Measurements from ENCODE around the gene MUCL3.
"Not testable (repeated sequence)": the region's sequence is repeated elsewhere in the genome, so short reads cannot be mapped to it uniquely, and the experiment has no call there.

Gene MUCL3, protein sequence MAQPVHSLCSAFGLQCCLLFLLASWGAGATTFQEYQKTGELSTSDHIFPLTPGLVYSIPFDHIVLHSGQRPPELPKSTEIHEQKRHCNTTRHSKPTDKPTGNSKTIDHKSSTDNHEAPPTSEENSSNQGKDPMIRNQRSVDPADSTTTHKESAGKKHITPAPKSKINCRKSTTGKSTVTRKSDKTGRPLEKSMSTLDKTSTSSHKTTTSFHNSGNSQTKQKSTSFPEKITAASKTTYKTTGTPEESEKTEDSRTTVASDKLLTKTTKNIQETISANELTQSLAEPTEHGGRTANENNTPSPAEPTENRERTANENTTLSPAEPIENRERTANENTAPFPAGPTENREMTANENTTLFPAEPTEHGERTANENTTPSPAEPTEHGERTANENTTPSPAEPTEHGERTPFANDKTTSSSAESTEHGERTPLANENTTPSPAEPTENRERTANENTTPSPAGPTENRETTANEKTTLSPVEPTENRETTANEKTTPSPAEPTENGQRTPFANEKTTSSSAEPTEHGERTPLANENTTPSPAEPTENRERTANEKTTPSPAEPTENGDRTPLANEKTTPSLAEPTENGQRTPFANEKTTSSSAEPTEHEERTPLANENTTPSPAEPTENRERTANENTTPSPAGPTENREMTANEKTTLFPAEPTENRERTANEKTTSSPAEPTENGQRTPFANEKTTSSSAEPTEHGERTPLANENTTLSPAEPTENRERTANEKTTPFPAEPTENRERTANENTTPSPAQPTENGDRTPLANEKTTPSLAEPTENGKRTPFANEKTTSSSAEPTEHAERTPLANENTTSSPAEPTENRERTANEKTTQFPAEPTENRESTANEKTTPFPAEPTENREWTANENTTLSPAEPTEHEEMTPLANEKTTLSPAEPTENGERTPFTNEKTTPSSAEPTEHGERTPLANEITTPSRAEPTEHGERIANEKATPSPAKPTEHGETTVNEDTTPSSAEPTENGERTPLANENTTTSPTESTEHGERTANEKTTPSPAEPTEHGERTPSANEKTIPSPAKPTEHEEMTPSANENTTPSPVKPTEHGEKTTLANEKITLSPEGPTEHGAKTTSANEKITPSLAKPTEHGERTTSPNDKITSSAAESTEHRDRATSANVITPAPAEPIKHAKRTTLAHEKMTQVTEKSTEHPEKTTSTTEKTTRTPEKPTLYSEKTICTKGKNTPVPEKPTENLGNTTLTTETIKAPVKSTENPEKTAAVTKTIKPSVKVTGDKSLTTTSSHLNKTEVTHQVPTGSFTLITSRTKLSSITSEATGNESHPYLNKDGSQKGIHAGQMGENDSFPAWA (N-terminal part only)

DNA sequence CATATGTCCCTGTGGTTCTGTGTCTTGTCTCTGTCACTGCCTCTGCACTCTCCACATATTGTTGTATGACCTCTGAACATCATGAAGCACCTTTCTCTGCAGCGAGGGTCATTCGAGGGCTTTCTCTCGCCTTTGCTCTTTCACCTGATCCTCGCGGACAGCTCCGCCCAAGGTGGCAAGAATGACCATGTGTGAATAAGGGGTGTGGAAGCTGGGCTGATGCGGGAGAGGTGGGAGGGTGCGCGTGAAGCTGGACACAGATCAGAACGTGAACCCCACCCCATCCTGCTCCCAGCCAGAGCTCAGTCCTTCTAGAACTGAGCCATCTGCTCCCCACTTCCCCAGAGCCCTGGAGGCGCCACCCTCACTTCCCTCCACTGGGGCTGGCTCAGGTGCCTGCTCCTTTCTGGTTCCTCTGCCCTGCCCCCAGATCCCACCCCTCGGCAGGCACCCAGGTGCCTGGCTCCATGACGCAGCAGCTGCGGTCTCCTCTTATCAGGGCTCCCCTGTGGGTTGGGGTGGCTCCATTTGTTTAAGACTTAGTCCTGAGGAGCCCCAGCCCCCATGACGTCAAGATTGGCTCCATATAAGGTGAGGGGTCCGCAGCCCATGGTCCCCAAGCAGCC, at the start of gene MUCL3:
Gene MUCL3, plus strand, starts transcription at position 613 of the 626 bp plus-strand sequence. CDS start 27 bp downstream, outside the sequence.
- no peak for DNase-seq (ENCODE audit: low spot score)

DNA sequence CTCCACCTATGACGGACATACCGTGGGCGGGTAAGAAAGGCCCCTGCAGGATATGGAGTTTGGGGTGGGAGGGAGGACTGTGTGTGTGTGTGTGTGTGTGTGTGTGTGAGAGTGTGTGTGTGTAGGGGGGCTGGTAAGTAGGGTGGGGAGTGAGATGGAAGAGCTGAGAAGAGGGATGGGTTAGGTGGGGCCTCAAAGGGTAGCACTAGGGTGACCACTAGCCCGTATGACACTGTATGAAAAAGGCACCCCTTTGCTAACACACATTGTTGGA, 49.4 kb upstream of the MUCL3 start:
- no peak for DNase-seq (ENCODE audit: low spot score)

DNA sequence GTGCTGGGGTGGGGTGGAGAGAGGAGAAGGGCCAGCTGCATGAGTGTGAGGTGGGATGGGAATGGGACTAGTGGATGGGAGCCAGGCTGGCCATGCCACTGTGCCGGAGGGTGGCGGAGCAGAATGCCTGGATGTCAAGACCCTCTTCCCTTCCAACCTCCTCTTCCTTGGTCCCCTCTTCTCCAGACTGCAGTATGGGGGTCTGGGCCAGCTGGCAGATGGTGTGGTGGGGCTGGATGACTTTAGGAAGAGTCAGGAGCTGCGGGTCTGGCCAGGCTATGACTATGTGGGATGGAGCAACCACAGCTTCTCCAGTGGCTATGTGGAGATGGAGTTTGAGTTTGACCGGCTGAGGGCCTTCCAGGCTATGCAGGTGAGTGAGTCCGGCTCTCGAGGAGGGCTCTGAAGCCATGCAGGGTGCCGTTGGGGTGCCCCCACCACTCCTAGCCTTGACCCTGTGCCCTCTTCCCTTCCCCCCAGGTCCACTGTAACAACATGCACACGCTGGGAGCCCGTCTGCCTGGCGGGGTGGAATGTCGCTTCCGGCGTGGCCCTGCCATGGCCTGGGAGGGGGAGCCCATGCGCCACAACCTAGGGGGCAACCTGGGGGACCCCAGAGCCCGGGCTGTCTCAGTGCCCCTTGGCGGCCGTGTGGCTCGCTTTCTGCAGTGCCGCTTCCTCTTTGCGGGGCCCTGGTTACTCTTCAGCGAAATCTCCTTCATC, 48.8 kb upstream of the MUCL3 start:
- DNase-seq (ENCODE audit: low spot score) = no peak

DNA sequence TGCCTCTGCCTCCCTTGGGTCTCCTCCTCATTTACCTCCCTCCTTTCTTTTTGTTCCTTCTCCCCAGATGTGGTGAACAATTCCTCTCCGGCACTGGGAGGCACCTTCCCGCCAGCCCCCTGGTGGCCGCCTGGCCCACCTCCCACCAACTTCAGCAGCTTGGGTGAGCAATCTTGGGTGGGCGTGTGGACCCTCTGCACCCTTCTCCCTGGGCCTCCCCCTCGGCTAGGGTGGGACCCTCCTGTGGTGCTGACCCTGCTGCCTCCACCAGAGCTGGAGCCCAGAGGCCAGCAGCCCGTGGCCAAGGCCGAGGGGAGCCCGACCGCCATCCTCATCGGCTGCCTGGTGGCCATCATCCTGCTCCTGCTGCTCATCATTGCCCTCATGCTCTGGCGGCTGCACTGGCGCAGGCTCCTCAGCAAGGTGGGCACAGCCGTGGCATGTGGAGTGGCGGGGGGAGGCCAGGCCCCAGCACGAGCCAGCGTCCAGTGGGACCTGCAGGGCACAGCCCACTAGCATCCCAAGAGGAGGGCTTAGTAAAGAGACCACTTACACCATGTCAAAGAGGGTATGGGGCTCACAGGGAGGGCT, 47.7 kb upstream of the MUCL3 start:
- DNase-seq (ENCODE audit: low spot score) = no peak

DNA sequence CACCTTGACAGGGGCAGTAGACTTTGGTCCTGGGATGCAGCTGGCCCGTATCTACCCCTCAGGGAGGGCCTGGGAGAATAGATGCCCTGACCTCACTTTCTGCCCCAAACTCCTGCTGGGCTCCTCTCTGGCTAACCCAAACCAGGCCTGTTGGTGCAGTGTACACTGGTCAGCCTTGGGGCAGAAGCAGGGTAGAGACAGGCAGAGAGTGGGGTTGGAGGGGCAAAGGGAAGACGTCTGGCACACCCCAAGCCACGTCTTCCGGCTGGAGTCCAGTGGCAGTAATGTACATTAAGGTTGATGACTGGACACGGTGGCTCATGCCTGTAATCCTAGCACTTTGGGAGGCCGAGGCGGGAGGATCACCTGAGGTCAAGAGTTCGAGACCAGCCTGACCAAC, 47.1 kb upstream of the MUCL3 start:
- DNase-seq (ENCODE audit: low spot score) = no peak

DNA sequence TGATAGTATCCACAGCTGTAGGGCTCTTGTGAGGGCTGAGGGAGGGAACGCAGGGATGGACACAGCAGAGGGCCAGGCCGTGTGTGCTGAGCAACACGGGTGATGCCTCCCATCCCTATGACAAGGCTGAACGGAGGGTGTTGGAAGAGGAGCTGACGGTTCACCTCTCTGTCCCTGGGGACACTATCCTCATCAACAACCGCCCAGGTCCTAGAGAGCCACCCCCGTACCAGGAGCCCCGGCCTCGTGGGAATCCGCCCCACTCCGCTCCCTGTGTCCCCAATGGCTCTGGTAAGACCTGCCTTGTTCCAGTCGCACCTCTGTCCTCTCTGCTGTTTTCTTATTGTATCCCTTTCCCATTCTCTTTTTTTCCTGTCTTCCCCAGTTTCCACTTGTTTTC, 46.4 kb upstream of the MUCL3 start:
- DNase-seq (ENCODE audit: low spot score) = no peak

DNA sequence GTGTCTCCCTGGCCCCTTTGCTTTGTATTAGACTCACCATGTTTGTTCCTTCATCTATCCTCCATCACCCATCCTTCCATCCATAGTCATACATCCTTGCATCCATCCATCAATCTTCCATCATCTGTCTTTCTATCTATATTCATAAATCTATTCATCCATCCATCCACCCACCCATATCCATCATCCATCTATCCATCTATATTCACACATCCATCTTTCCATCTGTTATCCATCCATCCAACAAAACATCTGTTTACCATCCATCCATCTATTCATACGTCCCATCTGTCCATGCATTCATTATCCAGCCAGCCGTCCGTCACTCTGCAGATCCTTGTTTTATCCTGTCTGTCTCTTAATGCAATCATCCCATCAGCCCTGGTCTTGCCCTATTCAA, 45.8 kb upstream of the MUCL3 start:
- DNase-seq (ENCODE audit: low spot score) = no peak

DNA sequence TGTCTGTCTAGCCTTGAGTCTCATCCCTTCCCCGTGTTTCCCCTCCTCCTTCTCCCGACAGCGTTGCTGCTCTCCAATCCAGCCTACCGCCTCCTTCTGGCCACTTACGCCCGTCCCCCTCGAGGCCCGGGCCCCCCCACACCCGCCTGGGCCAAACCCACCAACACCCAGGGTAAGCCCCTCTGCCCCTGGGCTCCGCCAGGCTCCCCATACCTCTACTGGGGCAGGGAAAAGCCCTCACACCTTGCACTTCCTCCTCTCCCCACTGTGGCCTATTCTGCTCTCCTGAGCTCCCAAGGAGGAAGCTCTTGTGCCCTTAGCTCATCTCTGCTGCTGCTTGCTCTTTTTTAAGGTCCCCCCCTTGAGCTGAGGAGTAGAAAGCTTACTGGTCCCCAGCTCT, 45.4 kb upstream of the MUCL3 start:
- no peak for DNase-seq (ENCODE audit: low spot score)

DNA sequence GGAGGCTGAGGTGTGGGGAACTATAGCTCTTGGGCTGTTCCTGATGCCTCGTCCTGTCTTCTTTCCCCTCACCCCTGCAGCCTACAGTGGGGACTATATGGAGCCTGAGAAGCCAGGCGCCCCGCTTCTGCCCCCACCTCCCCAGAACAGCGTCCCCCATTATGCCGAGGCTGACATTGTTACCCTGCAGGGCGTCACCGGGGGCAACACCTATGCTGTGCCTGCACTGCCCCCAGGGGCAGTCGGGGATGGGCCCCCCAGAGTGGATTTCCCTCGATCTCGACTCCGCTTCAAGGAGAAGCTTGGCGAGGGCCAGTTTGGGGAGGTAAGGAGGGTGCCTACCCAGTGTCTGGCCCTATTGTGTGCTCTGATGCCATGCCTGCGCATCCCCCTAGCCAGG, 44.2 kb upstream of the MUCL3 start:
- DNase-seq (ENCODE audit: low spot score) = no peak

DNA sequence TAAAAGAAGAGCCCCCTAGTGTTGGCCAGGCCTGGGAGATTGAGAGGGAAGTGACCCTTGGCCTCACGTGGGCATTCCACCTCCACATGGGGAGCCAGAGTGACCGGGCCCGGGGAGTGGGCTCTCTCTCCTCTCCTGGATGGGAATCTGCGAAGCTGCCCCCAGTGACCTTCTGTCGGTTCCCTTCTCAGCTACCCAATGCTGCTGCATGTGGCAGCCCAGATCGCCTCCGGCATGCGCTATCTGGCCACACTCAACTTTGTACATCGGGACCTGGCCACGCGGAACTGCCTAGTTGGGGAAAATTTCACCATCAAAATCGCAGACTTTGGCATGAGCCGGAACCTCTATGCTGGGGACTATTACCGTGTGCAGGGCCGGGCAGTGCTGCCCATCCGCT, 42.9 kb upstream of the MUCL3 start:
- no peak for DNase-seq (ENCODE audit: low spot score)

DNA sequence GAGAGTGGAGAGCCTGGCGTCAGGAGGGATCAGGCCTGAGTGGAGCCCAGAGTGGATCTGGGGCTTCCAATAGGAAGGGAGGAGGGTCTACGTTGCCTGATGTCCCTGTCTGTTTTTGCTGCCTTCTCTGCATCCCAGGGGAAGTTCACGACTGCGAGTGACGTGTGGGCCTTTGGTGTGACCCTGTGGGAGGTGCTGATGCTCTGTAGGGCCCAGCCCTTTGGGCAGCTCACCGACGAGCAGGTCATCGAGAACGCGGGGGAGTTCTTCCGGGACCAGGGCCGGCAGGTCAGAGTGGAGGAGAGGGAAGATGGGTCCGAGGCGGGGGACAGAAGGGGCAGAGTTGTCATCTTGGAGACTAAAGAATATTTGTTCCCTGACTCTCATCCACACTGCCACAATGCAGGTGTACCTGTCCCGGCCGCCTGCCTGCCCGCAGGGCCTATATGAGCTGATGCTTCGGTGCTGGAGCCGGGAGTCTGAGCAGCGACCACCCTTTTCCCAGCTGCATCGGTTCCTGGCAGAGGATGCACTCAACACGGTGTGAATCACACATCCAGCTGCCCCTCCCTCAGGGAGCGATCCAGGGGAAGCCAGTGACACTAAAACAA, 41.9 kb upstream of the MUCL3 start:
- no peak for DNase-seq (ENCODE audit: low spot score)

DNA sequence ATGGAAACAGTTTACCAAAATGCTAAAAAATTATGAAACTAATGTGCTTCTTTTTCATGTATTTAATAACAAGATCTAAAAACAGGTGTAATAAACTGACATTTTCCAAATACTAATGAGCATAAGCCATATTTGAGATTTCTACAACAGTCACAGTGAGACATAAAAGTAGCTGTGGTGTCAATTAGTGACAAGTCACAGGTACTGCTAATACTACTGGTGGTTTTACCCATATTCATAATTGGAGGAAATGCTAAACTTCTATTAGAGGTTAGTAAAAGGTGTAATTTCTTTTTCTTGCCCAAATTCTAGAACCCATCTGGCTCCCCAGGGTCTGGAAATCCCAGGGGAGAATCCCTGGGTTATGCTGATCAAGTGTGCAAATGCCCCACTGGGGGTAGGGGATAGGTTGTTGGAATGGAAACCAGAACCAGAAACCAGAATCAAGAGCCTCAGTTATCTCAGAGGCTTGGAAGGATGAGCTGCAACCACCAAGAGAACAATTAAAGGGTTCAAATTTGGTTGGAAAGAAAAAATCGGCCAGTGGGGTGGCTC, 39.8 kb upstream of the MUCL3 start:
- DNase-seq (ENCODE audit: low spot score) = no peak

DNA sequence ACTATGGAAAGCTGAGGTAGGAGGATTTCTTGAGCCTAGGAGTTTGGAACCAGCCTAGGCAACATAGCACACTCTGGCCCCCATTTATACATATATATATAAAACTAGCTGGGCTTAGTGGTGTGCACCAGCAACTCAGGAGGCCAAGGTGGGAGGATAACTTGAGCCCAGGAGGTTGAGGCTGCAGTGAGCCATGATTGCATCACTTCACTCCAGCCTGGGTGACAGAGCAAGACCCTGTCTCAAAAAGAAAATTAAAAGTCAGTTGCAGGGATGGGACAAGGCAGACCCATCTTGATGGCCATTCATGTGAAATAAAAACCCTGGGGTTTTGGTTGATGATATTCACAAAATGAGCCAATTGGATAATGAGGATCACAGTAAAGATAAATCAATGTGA, 39.3 kb upstream of the MUCL3 start:
- no peak for DNase-seq (ENCODE audit: low spot score)

DNA sequence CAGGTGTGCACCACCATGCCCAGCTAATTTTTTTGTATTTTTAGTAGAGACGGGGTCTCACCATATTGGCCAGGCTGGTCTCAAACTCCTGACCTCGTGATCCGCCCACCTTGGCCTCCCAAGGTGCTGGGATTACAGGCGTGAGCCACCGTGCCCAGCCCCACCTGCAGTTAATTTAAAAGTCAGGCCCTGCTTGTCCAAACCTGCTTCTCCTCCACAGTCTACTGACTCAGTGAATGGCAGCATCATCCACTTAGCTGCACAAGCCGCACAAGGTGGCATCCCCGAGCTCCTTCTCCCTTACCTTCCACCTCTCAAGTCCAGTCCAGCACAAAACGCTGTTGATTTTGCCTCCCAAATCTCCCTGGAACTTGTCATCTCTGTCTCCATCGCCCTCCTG, 38.6 kb upstream of the MUCL3 start:
- not testable (repeated sequence) for DNase-seq (ENCODE audit: low spot score)

DNA sequence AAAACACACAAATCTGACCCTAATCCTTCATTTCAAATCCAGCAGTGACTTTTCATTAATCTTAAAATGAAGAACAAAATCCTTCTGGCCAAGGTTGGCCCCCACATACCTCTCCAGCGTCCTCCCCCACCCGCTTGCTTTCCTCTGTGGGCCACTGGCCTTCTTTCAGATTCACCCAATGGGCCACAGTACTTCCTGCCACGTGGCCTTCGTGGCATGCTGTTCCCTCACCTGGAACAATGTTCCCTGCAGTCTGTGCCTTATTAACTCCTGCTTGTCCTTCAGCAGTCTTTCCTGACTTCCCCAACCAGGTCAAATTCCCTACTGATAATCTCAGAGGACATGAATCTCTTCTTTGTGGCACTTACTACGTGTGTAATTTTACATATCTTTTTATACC, 38.1 kb upstream of the MUCL3 start:
- DNase-seq (ENCODE audit: low spot score) = no peak

DNA sequence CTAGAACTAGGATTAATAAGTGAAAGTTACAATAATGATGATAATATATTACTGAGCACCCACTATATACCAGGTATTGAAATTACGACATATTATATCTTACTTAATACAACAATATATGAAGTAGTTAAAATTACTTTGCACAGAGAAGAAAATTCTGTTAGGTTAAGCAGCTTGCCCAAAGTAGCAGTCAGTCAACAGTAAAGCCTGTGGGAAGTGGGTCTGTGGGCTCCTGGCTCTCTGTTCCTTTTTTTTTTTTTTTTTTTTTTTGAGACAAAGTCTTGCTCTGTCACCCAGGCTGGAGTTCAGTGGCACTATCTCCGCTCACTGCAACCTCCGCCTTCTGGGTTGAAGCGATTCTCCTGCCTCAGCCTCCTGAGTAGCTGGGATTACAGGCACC, 37.5 kb upstream of the MUCL3 start:
- DNase-seq (ENCODE audit: low spot score) = no peak

DNA sequence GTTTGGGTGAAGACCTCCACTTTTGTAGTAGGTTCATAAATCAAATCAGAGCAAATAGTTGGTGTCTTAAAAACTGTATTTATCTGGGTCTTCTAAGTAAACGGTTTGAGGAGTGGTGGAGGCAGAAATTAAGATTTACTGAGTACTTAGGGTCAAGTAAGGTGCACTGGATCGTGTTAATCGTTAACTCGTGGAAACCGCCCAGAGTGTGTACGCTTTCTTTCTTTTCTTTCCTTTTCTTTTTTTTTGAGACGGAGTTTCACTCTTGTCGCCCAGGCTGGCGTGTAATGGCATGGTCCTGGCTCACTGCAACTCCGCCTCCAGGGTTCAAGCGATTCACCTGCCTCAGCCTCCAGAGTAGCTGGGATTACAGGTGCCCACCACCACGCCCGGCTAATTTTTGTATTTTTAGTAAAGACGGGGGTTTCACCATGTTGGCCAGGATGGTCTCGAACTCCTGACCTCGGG, 33.4 kb upstream of the MUCL3 start:
- not testable (repeated sequence) for DNase-seq (ENCODE audit: low spot score)

DNA sequence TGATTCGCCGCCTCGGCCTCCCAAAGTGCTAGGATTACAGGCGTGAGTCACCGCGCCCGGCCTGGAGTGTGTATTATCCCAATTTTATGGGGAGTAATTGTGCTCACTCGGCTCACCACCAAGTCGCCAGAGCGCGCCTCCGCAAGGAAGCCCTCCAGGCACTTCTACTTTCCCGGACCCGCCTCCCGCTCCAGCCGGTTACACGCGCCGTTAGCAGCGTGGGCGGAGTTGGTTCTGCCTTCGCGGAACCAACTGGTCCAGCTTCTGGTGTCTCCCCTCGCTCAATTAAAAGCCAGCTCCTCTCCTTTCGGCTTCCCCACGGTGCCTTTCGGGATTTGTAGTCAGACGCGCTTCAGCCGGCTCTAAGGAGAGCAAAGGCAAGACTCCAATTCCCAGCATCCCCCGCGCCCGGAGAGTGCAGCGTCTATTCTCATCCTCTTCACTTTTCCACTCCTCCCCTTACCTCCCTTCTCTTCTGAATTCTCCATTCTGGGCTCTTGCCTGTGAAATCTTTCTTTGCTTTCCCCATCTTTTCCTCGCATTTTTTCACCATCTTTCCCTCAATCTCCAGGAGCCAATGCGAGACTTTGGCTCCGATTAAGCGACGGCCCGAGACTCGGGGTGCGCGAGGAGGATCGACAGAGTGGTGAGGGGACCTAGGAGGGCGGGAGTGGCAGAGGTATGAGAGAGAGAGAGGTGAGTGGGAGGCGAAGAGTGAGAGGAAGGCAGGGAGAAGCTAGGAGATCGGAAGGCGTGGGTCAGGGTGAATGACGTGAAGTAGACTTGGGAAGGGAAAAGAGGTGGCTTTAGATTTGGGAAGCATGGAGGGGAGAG, 32.8 kb upstream of the MUCL3 start, which contains the start of gene GTF2H4:
Gene GTF2H4, plus strand, starts transcription at position 450 of the 834 bp plus-strand sequence.
- peak; percentile 99 for DNase-seq (ENCODE audit: low spot score)

DNA sequence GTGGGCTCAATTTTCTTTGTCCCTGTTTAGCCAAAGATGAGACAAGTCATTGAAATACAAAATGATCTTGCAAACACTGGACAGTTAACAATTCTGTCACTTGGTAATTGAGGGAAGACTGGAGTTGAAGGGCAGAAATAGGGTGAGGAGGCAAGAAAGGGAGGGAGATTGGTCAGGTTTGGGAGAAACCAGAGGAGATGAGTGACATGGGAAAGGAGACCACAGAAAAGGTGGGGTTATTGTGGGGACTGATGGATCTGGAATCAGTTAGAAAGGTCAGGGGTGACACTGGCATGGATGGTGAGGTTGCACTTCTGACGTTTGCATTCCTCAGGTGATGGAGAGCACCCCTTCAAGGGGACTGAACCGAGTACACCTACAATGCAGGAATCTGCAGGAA, 32.1 kb upstream of the MUCL3 start:
- no peak for DNase-seq (ENCODE audit: low spot score)
